GM23248 (cell line): Measurements from ENCODE around the gene AP2A2. TPM values are rescaled to one million over a fixed set of nuclear protein-coding genes. Genes with fewer than 3 reads are reported as not detected.

ENCODE experiments used
- DNase-seq: peaks from one replicate; pipeline ENCODE4 v3.0.0-alpha.2; 2015
- H2AFZ ChIP-seq: fragments of 200-600 bp; sonication (generic); 2 replicates; pipeline ENCODE4 v1.6.1; 2016; ENCODE audit warnings: antibody characterized with exemption
- H3F3A ChIP-seq: fragments of 200-600 bp; sonication (generic); 2 replicates; pipeline ENCODE4 v1.6.1; 2016; ENCODE audit warnings: mild to moderate bottlenecking, antibody characterized with exemption, mixed run types; ENCODE audit not compliant: insufficient read depth
- H3K27ac ChIP-seq: fragments of 200-600 bp; sonication (generic); 2 replicates; pipeline ENCODE4 v1.5.1; 2016; ENCODE audit warnings: mild to moderate bottlenecking
- H3K27me3 ChIP-seq: fragments of 200-600 bp; sonication (generic); replicated peaks from 2 replicates; pipeline ENCODE4 v1.6.1; 2016; ENCODE audit warnings: mild to moderate bottlenecking; ENCODE audit not compliant: insufficient read depth
- H3K36me3 ChIP-seq: fragments of 200-600 bp; sonication (generic); 2 replicates; pipeline ENCODE4 v1.6.1; 2016; ENCODE audit warnings: low read depth, mild to moderate bottlenecking
- H3K4me1 ChIP-seq: fragments of 200-600 bp; sonication (generic); 2 replicates; pipeline ENCODE4 v1.6.1; 2016; ENCODE audit warnings: mild to moderate bottlenecking; ENCODE audit not compliant: insufficient read depth
- H3K4me2 ChIP-seq: fragments of 200-600 bp; sonication (generic); one replicate; pipeline ENCODE4 v1.6.1; 2016; ENCODE audit warnings: mild to moderate bottlenecking; ENCODE audit not compliant: unreplicated experiment
- H3K4me3 ChIP-seq: fragments of 200-600 bp; sonication (generic); 2 replicates; pipeline ENCODE4 v1.5.1; 2016; ENCODE audit warnings: mild to moderate bottlenecking
- H3K79me2 ChIP-seq: fragments of 200-600 bp; sonication (generic); 2 replicates; pipeline ENCODE4 v1.6.1; 2016; ENCODE audit warnings: mild to moderate bottlenecking; ENCODE audit not compliant: insufficient read depth
- H3K9ac ChIP-seq: fragments of 200-600 bp; sonication (generic); 2 replicates; pipeline ENCODE4 v1.6.1; 2016; ENCODE audit warnings: mild to moderate bottlenecking
- H3K9me2 ChIP-seq: fragments of 200-600 bp; sonication (generic); 2 replicates; pipeline ENCODE4 v1.6.1; 2016; ENCODE audit warnings: mixed run types, mild to moderate bottlenecking, moderate library complexity; ENCODE audit not compliant: insufficient read depth
- H3K9me3 ChIP-seq: fragments of 200-600 bp; sonication (generic); one replicate; pipeline ENCODE4 v1.6.1; 2017; ENCODE audit warnings: low read depth
- H4K20me1 ChIP-seq: fragments of 200-600 bp; sonication (generic); 2 replicates; pipeline ENCODE4 v1.6.0; 2016; ENCODE audit not compliant: insufficient read depth
- EZH2 ChIP-seq: fragments of 200-600 bp; sonication (generic); IDR thresholded peaks from 2 replicates; pipeline ENCODE4 v1.6.1; 2018; ENCODE audit warnings: antibody characterized with exemption, mild to moderate bottlenecking; ENCODE audit not compliant: insufficient read depth, poor library complexity, severe bottlenecking
- EZH2phosphoT487 ChIP-seq: fragments of 200-600 bp; sonication (generic); IDR thresholded peaks from 2 replicates; pipeline ENCODE4 v1.6.1; 2018; ENCODE audit warnings: antibody characterized with exemption, moderate library complexity, mild to moderate bottlenecking, low read depth; ENCODE audit not compliant: insufficient read depth
- WGBS, 2 experiments: methylation state at CpG; one replicate each; pipeline ENCODE4 v1.1.6; 2015 to 2017; ENCODE audit warnings: low lambda C conversion rate in 2 of 2, low coverage in 1 of 2; ENCODE audit errors: missing lambda C conversion rate in 2 of 2; 5-methylcytosine and 5-hydroxymethylcytosine counted together
- in situ Hi-C: fragments of 300-500 bp; cut with MboI; formaldehyde crosslinking; loops from 2 replicates; pipeline ENCODE4 v1.15.0; 2020
- polyA plus RNA-seq: library from polyadenylated mRNA; unstranded; fragments of >200 nt; fragmentation: Nextera tagmentation; extraction: Ambion mirVana; gene quantifications from 2 replicates; pipeline ENCODE4 v1.2.1, GENCODE V29; 2016
- total RNA-seq: library from RNA; depleted of rRNA; stranded (reverse); fragments of >200 nt; shearing (Covaris generic); gene quantifications from 2 replicates; pipeline ENCODE4 v1.2.3, GENCODE V29; 2014

AP2A2 gene
- total and polyA plus RNA-seq, 2 experiments from 2014 or later: 31.1 to 38.3 TPM

DNA sequence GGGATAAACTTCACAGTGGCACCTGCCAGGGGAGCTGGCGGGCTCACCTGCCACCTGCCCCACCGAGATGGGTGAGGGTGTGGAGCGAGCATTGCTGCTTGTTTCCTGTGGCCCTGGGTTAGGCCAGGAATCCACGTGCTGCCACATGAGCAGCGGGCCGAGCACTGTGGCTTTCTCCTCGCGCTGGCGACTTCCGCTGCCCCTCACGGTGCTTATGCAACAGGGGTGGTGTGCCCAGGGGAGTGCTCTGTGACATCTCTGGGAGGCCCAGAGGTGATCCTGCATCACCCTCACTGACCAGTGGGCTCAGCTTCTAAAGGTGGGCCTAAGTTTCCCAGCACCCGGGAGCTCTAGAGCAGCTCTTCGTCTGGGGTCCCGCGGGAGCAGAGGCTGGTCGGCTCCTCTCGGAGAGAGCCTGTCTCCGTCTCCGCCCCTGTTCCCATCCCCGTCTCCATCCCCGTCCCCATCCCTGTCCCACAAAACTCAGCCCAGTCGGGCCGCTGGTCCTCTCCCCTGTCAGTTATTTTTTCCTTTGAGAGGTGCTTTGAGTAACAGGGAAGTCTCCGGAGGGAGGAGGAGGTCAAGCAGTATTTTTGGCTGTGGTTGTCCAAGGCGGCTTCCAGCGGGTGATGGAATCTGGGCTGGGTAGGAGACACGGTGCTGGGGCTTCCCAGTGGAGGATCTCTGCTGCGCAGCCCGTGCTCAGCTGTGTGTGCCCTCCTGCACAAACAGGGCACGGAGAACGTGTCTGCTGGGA, 42.5 kb downstream of the AP2A2 start:
- Histone ChIP-seq H3K4me1 (peaks cover 9% of the 10 kb centered on the region), H4K20me1 (peaks cover 3% of the 10 kb centered on the region; the same call in 1 of the 2 replicates), H3F3A (peaks cover 10% of the 10 kb centered on the region), H3K9me2 (no peaks in the 10 kb centered on the region), H3K27me3 (no peaks in the 10 kb centered on the region), H3K36me3 (peaks cover 13% of the 10 kb centered on the region; the same call in 1 of the 2 replicates), H3K79me2 (peaks cover 90% of the 10 kb centered on the region), H3K9me3 (no peaks in the 10 kb centered on the region), H3K9ac (no peak overlapping the region), H2AFZ (no peak overlapping the region), H3K4me3 (no peak overlapping the region), H3K4me2 (no peak overlapping the region), H3K27ac (no peak overlapping the region)
- DNase-seq: no peak
- 79 to 81% methylated on average over 26 to 31 of the region's 31 CpGs for WGBS, 2 experiments
- in situ Hi-C loops: no loop called here
- TF ChIP-seq EZH2phosphoT487 (no peak), EZH2 (no peak)

DNA sequence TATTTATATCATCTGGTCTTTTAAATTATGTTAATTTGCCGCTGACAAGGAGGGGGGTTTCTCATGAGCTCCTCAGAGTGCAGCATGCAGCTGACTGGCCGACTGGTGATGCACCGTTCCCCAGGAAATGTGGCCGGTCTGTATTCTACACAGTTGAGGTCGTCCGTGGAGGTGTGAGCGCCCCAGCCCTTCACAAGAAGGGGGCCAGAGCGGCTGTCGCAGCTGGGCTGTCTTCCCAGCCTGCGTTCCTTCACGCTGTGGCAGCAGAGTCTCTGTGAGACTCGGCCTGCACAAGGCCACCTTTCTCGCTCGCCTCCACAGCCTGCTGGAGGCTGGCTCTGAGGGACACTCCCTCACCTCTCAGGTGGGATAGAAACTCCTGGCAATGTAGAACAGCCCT, 43.2 kb downstream of the AP2A2 start:
- WGBS, 2 experiments: 92 to 97% methylated on average over 14 of the region's 14 CpGs
- in situ Hi-C loops: no loop called here

DNA sequence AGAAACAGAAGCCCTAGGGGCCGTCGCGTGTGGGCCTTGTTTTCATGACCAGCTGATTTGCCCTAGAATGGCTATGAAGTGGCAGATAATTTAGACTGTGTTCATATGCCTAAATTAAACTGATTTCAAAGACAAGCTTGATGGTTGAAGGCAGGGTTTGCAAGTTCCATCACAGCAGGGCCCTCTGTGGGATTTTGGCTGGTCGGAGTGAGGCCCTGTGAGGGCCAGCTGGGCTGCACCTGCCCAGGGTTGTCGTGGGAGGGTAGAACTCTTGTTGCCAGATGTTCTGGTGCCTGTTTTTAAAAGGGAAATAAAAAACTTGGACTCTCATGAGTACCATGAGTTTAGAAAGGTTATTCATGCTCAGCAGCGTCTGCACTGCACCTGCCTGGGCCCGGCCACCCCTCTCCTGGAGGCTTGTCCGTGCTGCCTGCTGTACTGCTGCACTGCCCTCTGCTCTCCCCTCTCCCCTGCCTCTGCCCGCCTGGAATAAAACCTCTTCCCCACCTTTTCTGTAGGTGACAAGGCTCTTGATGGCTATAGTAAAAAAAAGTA, 44.1 kb downstream of the AP2A2 start:
- in situ Hi-C loops: no loop called here

More for the DNA sequence above, 43.2 kb downstream of the AP2A2 start:
- H3K4me2 ChIP-seq: no peak overlapping the region
- no peak overlapping the region for H3K27ac ChIP-seq
- peaks cover 10% of the 10 kb centered on the region for H3F3A ChIP-seq
- peaks cover 9% of the 10 kb centered on the region for H3K4me1 ChIP-seq
- peaks cover 86% of the 10 kb centered on the region for H3K79me2 ChIP-seq
- peaks cover 3% of the 10 kb centered on the region; the same call in 1 of the 2 replicates for H4K20me1 ChIP-seq
- H3K9me3 ChIP-seq: no peaks in the 10 kb centered on the region
- H3K27me3 ChIP-seq: no peaks in the 10 kb centered on the region
- H3K36me3 ChIP-seq: peaks cover 14% of the 10 kb centered on the region; the same call in 1 of the 2 replicates
- no peak overlapping the region for H3K9ac ChIP-seq
- no peaks in the 10 kb centered on the region for H3K9me2 ChIP-seq
- no peak overlapping the region for H3K4me3 ChIP-seq
- DNase-seq: no peak
- no peak for TF ChIP-seq EZH2
- no peak for TF ChIP-seq EZH2phosphoT487
- no peak overlapping the region for H2AFZ ChIP-seq

DNA sequence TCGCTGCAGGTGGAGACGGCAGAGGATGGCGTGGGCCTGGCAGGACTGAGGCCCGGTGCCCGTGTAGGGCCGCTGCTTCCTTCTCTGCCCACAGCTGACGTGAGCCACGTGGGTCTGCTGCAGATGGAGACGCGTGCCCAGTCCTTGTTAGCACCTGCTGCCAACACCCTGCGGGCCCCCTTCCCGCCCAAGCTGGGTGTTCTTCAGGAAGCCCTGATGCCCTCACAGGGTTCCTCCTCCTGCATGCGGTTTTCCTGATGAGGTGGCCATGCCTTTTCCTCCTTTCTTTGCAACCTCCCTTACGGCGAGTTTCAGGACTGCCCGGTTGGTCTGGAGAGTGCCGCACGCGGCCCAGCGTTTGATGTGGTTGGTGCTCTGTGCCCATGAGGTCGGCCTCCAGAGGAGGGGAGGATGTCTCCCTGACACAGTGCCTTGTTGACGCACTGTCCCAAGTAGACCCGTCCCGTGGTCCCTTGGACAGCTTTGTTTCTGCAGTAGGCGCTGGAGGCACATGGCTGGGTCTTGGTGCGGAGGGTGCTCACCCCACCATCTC, 44.7 kb downstream of the AP2A2 start:
- Histone ChIP-seq H3K9me3 (no peaks in the 10 kb centered on the region), H4K20me1 (peaks cover 3% of the 10 kb centered on the region; the same call in 1 of the 2 replicates), H2AFZ (no peak overlapping the region), H3K4me3 (no peak overlapping the region), H3K9ac (no peak overlapping the region), H3K4me2 (no peak overlapping the region), H3K36me3 (peaks cover 14% of the 10 kb centered on the region; the same call in 1 of the 2 replicates), H3K27me3 (no peaks in the 10 kb centered on the region), H3K9me2 (no peaks in the 10 kb centered on the region), H3F3A (peaks cover 10% of the 10 kb centered on the region), H3K4me1 (peaks cover 9% of the 10 kb centered on the region), H3K79me2 (peaks cover 75% of the 10 kb centered on the region), H3K27ac (no peak overlapping the region)
- TF ChIP-seq EZH2 (no peak), EZH2phosphoT487 (no peak)
- in situ Hi-C loops: no loop called here
- DNase-seq: no peak
- WGBS, 2 experiments: 86 to 88% methylated on average over 24 to 25 of the region's 26 CpGs

More for the DNA sequence above, 44.1 kb downstream of the AP2A2 start:
- no peak for DNase-seq
- no peaks in the 10 kb centered on the region for H3K9me2 ChIP-seq
- H3K27ac ChIP-seq: no peak overlapping the region
- H2AFZ ChIP-seq: no peak overlapping the region
- peaks cover 77% of the 10 kb centered on the region for H3K79me2 ChIP-seq
- no peaks in the 10 kb centered on the region for H3K27me3 ChIP-seq
- H3K9ac ChIP-seq: no peak overlapping the region
- H3F3A ChIP-seq: peaks cover 10% of the 10 kb centered on the region
- peaks cover 14% of the 10 kb centered on the region; the same call in 1 of the 2 replicates for H3K36me3 ChIP-seq
- no peak overlapping the region for H3K4me2 ChIP-seq
- H3K4me3 ChIP-seq: no peak overlapping the region
- H4K20me1 ChIP-seq: peaks cover 3% of the 10 kb centered on the region; the same call in 1 of the 2 replicates
- H3K4me1 ChIP-seq: peaks cover 9% of the 10 kb centered on the region
- no peaks in the 10 kb centered on the region for H3K9me3 ChIP-seq
- 73 to 78% methylated on average over 9 of the region's 9 CpGs for WGBS, 2 experiments
- TF ChIP-seq EZH2: no peak
- no peak for TF ChIP-seq EZH2phosphoT487
